SK-N-SH (cell line): ENCODE data around the gene TBC1D13. TPM values are rescaled to one million over a fixed set of nuclear protein-coding genes. Genes with fewer than 3 reads are reported as not detected.

ENCODE experiments used
- CTCF ChIA-PET: fragments of 300-600, 350-600 bp; formaldehyde crosslinking; extraction: SDS; loops from one replicate; lab custom pipeline; 2021; lab: Yijun Ruan, JAX
- POLR2A ChIA-PET: fragments of 350-600 bp; sonication (Branson Sonifier 250); formaldehyde crosslinking; extraction: SDS; loops from one replicate; lab custom pipeline; 2020; ENCODE audit warnings: antibody characterized with exemption, inconsistent platforms; lab: Yijun Ruan, JAX
- DNase-seq: peaks from one replicate; pipeline ENCODE4 v3.0.0; 2012
- H2AFZ ChIP-seq: fragments of 200-600 bp; sonication (generic); 2 replicates; pipeline ENCODE4 v1.8.1; 2016; ENCODE audit warnings: antibody characterized with exemption, mild to moderate bottlenecking, low read depth
- H3F3A ChIP-seq: fragments of 200-600 bp; sonication (generic); replicated peaks from 2 replicates; pipeline ENCODE3; 2016; ENCODE audit warnings: antibody characterized with exemption, mild to moderate bottlenecking; ENCODE audit not compliant: insufficient read depth
- H3K27ac ChIP-seq, 2 experiments: fragments of 200-500 bp in 1 of 2; fragments of 200-600 bp in 1 of 2; sonication (Bioruptor generic) in 1 of 2; sonication (generic), shearing (Covaris generic) in 1 of 2; 2 replicates each; pipeline versions ENCODE4 v1.5.1 to v1.6.1; 2014 to 2016; ENCODE audit warnings: low read depth in 2 of 2, inconsistent platforms in 1 of 2, low read length in 1 of 2, mild to moderate bottlenecking in 1 of 2, mixed read lengths in 1 of 2
- H3K27me3 ChIP-seq: fragments of 200-600 bp; sonication (generic), shearing (Covaris generic); 2 replicates; pipeline ENCODE4 v1.6.1; 2016; ENCODE audit warnings: mixed run types; ENCODE audit not compliant: insufficient read depth
- H3K36me3 ChIP-seq, 2 experiments: fragments of 200-500 bp in 1 of 2; fragments of 200-600 bp in 1 of 2; sonication (Bioruptor generic) in 1 of 2; sonication (generic) in 1 of 2; replicated peaks in 1 of 2; 2 replicates each; pipeline versions ENCODE3 to v1.5.1; 2014 to 2016; ENCODE audit warnings: low read length in 1 of 2, mild to moderate bottlenecking in 1 of 2; ENCODE audit not compliant: insufficient read depth in 2 of 2, control insufficient read depth in 1 of 2
- H3K4me1 ChIP-seq, 2 experiments: fragments of 200-500 bp in 1 of 2; fragments of 200-600 bp in 1 of 2; sonication (Bioruptor generic) in 1 of 2; sonication (generic), shearing (Covaris generic) in 1 of 2; 2 replicates each; pipeline versions ENCODE4 v1.5.1 to v1.6.1; 2014 to 2016; ENCODE audit warnings: low read depth in 1 of 2, low read length in 1 of 2, mixed run types in 1 of 2; ENCODE audit not compliant: insufficient read depth in 2 of 2, control insufficient read depth in 1 of 2
- H3K4me2 ChIP-seq: fragments of 200-600 bp; sonication (generic), shearing (Covaris generic); 2 replicates; pipeline ENCODE4 v1.6.1; 2017; ENCODE audit warnings: mixed run types
- H3K4me3 ChIP-seq, 2 experiments: fragments of 200-500 bp in 1 of 2; fragments of 200-600 bp in 1 of 2; sonication (Bioruptor generic) in 1 of 2; sonication (generic), shearing (Covaris generic) in 1 of 2; 2 replicates each; pipeline versions ENCODE4 v1.5.1 to v1.8.1; 2014 to 2016; ENCODE audit warnings: low read depth in 2 of 2, inconsistent platforms in 1 of 2, low read length in 1 of 2, mild to moderate bottlenecking in 1 of 2, mixed read lengths in 1 of 2, moderate library complexity in 1 of 2
- H3K79me2 ChIP-seq: fragments of 200-600 bp; sonication (generic); 2 replicates; pipeline ENCODE4 v1.8.1; 2017; ENCODE audit warnings: mild to moderate bottlenecking; ENCODE audit not compliant: insufficient read depth
- H3K9ac ChIP-seq: fragments of 200-600 bp; sonication (generic); 2 replicates; pipeline ENCODE4 v1.6.1; 2017; ENCODE audit warnings: mixed run types
- H3K9me2 ChIP-seq: fragments of 200-600 bp; sonication (generic); 2 replicates; pipeline ENCODE4 v1.6.1; 2017; ENCODE audit warnings: mixed run types
- H3K9me3 ChIP-seq: fragments of 200-600 bp; sonication (generic); 2 replicates; pipeline ENCODE4 v1.6.1; 2017; ENCODE audit warnings: mixed run types, mild to moderate bottlenecking, moderate library complexity
- H4K20me1 ChIP-seq: fragments of 200-600 bp; sonication (generic); 2 replicates; pipeline ENCODE4 v1.6.1; 2017; ENCODE audit warnings: mild to moderate bottlenecking, mixed run types; ENCODE audit not compliant: insufficient read depth
- CHD2 ChIP-seq: fragments of 150-350 bp; IDR thresholded peaks from 2 replicates; pipeline ENCODE4 v1.6.1; 2018; ENCODE audit warnings: low read length; ENCODE audit not compliant: partially characterized antibody
- CTCF ChIP-seq: fragments of 200-600 bp; sonication (generic); IDR thresholded peaks from 2 replicates; pipeline ENCODE4 v1.6.1; 2017; ENCODE audit warnings: antibody characterized with exemption, mild to moderate bottlenecking, moderate library complexity
- ELF1 ChIP-seq: IDR thresholded peaks from 2 replicates; pipeline ENCODE4 v1.4.0; 2012
- EP300 ChIP-seq, 2 experiments: IDR thresholded peaks; 2 replicates each; pipeline versions ENCODE4 v1.4.0 to v1.6.1; 2012; ENCODE audit warnings: borderline replicate concordance in 1 of 2, low read depth in 1 of 2, low read length in 1 of 2
- FOSL2 ChIP-seq: IDR thresholded peaks from 2 replicates; pipeline ENCODE4 v1.4.0; 2012; ENCODE audit warnings: low read depth, mild to moderate bottlenecking, moderate library complexity, borderline replicate concordance
- IRF3 ChIP-seq: fragments of 150-350 bp; IDR thresholded peaks from 2 replicates; pipeline ENCODE4 v1.6.1; 2016; ENCODE audit warnings: mild to moderate bottlenecking, low read depth, low read length
- JUND ChIP-seq: IDR thresholded peaks from 2 replicates; pipeline ENCODE4 v1.4.0; 2012
- MEF2A ChIP-seq: IDR thresholded peaks from 2 replicates; pipeline ENCODE4 v1.4.0; 2012; ENCODE audit warnings: low read depth, borderline replicate concordance
- MXI1 ChIP-seq: IDR thresholded peaks from 2 replicates; pipeline ENCODE4 v1.6.1; 2012; ENCODE audit warnings: mild to moderate bottlenecking, low read depth, low read length, improper control_type of control experiment
- NFIC ChIP-seq: IDR thresholded peaks from 2 replicates; pipeline ENCODE4 v1.4.0; 2012; ENCODE audit warnings: borderline replicate concordance
- POLR2AphosphoS5 ChIP-seq: IDR thresholded peaks from 2 replicates; pipeline ENCODE4 v1.6.1; 2012; ENCODE audit warnings: low read depth, low read length
- RAD21 ChIP-seq: IDR thresholded peaks from 2 replicates; pipeline ENCODE4 v1.6.1; 2012; ENCODE audit warnings: mild to moderate bottlenecking, low read length
- RCOR1 ChIP-seq: fragments of 150-350 bp; IDR thresholded peaks from 2 replicates; pipeline ENCODE4 v1.6.1; 2017; ENCODE audit warnings: antibody characterized with exemption, low read length
- RXRA ChIP-seq: IDR thresholded peaks from 2 replicates; pipeline ENCODE4 v1.4.0; 2012; ENCODE audit warnings: low read depth, mild to moderate bottlenecking, borderline replicate concordance
- TAF1 ChIP-seq: IDR thresholded peaks from 2 replicates; pipeline ENCODE4 v1.6.1; 2012; ENCODE audit warnings: low read depth, mild to moderate bottlenecking, low read length, moderate library complexity, borderline replicate concordance
- TCF12 ChIP-seq: IDR thresholded peaks from 2 replicates; pipeline ENCODE4 v1.4.0; 2012
- TEAD4 ChIP-seq: IDR thresholded peaks from 2 replicates; pipeline ENCODE4 v1.4.0; 2012; ENCODE audit warnings: mild to moderate bottlenecking, borderline replicate concordance; ENCODE audit not compliant: insufficient read depth
- USF1 ChIP-seq: IDR thresholded peaks from 2 replicates; pipeline ENCODE4 v1.4.0; 2012; ENCODE audit warnings: low read depth, borderline replicate concordance
- USF2 ChIP-seq: fragments of 150-350 bp; IDR thresholded peaks from 2 replicates; pipeline ENCODE4 v1.6.1; 2017; ENCODE audit warnings: antibody characterized with exemption, low read length, low read depth, borderline replicate concordance
- YY1 ChIP-seq: IDR thresholded peaks from 2 replicates; pipeline ENCODE4 v1.4.0; 2012; ENCODE audit warnings: low read depth, mild to moderate bottlenecking
- WGBS: methylation state at CpG from one replicate; pipeline ENCODE4 v1.1.6; 2017; ENCODE audit warnings: low lambda C conversion rate; 5-methylcytosine and 5-hydroxymethylcytosine counted together
- polyA plus RNA-seq, 3 experiments: library from polyadenylated mRNA; depleted of rRNA; stranded (reverse); fragments of >200 nt; gene quantifications; 2 replicates each; pipeline ENCODE4 v1.2.3, GENCODE V29; 2012

The TBC1D13 gene
- polyA plus RNA-seq, 1 of the 3 experiments (the other 2 are of a cell fraction) = 19.1 TPM

GRCh38 chr9:128809036-128809599 is 22.1 kb downstream of the TBC1D13 start:
- H3K4me3 ChIP-seq = no peak overlapping the region
- no peak overlapping the region for H3K9ac ChIP-seq
- TF ChIP-seq TAF1 = no peak
- TF ChIP-seq IRF3 = no peak
- TF ChIP-seq JUND = no peak
- no peak for TF ChIP-seq YY1
- TF ChIP-seq USF2 = no peak
- TF ChIP-seq POLR2AphosphoS5 = no peak
- no peak for TF ChIP-seq CHD2
- TF ChIP-seq USF1 = no peak
- TF ChIP-seq MXI1 = no peak
- TF ChIP-seq CTCF = no peak
- TF ChIP-seq TEAD4 = no peak
- TF ChIP-seq RXRA = no peak
- TF ChIP-seq MEF2A = no peak
- TF ChIP-seq FOSL2 = no peak
- no peak for TF ChIP-seq EP300 (IDR thresholded peaks at IDR 0.05; ENCODE audit: borderline replicate concordance in 1 of 2, low read depth in 1 of 2, low read length in 1 of 2)
- TF ChIP-seq RCOR1 = no peak
- no peak for TF ChIP-seq ELF1
- TF ChIP-seq TCF12 = no peak
- no peak for TF ChIP-seq RAD21
- TF ChIP-seq NFIC = no peak
- TF ChIP-seq, all 33 proteins: peak for 0
- POLR2A ChIA-PET = no interaction called here
- Histone ChIP-seq H3F3A (no peaks in the 10 kb centered on the region), H3K36me3 (peaks cover 9 to 11% of the 10 kb centered on the region in 2 experiments), H2AFZ (no peak overlapping the region), H3K79me2 (no peaks in the 10 kb centered on the region), H3K4me1 (no peaks in the 10 kb centered on the region), H3K4me2 (no peak overlapping the region), H4K20me1 (no peaks in the 10 kb centered on the region), H3K27me3 (no peaks in the 10 kb centered on the region), H3K9me2 (no peaks in the 10 kb centered on the region), H3K27ac (no peak overlapping the region), H3K9me3 (no peaks in the 10 kb centered on the region)
- no peak for DNase-seq
- CTCF ChIA-PET = interaction anchor here (2.4 to 2.8 kb wide), 2 partner anchors 9 to 107 kb away, joined by 5 to 11 read pairs; partner anchors contain the start of genes ENDOG and PKN3
- 96% methylated on average over 6 of the region's 12 CpGs for WGBS
